ENCODE results near the gene DTL. TPM values are rescaled to one million over a fixed set of nuclear protein-coding genes. Genes with fewer than 3 reads are reported as not detected.

The DTL gene
- total RNA-seq, 1 donor from 2014 or later, result 76.6 TPM

DNA sequence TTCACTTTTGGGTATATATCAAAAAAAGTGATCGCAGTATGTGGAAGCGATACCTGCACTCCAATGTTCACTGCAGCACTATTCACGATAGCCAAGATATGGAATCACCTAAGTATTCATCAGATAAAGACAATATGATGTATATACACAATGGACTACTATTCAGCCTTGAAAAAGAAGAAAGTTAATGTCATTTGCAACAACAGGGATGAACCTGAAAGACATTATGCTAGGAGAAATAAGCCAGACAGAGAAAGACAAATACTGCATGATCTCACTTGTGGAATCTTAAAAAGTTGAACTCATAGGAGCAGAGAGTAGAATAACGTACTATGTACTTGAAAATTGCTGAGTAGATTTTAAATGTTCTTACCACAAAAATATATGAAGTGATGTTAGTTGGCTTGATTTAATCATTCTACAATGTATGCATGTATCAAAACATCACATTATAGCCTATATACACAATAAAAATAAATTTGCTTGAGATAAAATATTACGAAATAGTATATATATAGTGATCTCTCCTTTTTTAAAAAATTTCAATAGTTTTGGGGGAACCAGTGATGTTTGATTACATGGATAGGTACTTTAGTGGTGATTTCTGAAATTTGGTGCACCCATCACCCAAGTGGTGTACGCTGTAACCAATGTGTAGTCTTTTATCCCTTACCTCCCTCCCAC is 56.0 kb downstream of the DTL start:
- Histone ChIP-seq H4K20me1 (ENCODE audit: low read depth) (peaks cover 5% of the 10 kb centered on the region), H3F3A (ENCODE audit: low read depth) (peaks cover 7% of the 10 kb centered on the region), H3K79me2 (ENCODE audit: low read depth) (peaks cover 48% of the 10 kb centered on the region), H3K4me1 (no peaks in the 10 kb centered on the region), H3K4me2 (no peak overlapping the region), H3K4me3 (no peak overlapping the region), H3K27me3 (no peaks in the 10 kb centered on the region), H3K27ac (no peak overlapping the region), H2AFZ (replicated peaks) (no peak overlapping the region), H3K36me3 (peaks cover 24% of the 10 kb centered on the region), H3K9ac (no peak overlapping the region), H3K9me3 (ENCODE audit: low read depth) (no peaks in the 10 kb centered on the region)
- no peak overlapping the region for H3K27ac Mint-ChIP-seq
- H3K27me3 Mint-ChIP-seq (ENCODE audit: insufficient read depth, low read depth), result peaks cover 4% of the 10 kb centered on the region
- no peak for DNase-seq (ENCODE audit: low spot score)
- no peak overlapping the region for H3K4me3 Mint-ChIP-seq
- H3K4me1 Mint-ChIP-seq, result no peaks in the 10 kb centered on the region
- TF ChIP-seq EZH2phosphoT487 (IDR thresholded peaks at IDR 0.05) (no peak), EZH2 (IDR thresholded peaks at IDR 0.05) (no peak)
- TF ChIP-seq, protein P1, sequence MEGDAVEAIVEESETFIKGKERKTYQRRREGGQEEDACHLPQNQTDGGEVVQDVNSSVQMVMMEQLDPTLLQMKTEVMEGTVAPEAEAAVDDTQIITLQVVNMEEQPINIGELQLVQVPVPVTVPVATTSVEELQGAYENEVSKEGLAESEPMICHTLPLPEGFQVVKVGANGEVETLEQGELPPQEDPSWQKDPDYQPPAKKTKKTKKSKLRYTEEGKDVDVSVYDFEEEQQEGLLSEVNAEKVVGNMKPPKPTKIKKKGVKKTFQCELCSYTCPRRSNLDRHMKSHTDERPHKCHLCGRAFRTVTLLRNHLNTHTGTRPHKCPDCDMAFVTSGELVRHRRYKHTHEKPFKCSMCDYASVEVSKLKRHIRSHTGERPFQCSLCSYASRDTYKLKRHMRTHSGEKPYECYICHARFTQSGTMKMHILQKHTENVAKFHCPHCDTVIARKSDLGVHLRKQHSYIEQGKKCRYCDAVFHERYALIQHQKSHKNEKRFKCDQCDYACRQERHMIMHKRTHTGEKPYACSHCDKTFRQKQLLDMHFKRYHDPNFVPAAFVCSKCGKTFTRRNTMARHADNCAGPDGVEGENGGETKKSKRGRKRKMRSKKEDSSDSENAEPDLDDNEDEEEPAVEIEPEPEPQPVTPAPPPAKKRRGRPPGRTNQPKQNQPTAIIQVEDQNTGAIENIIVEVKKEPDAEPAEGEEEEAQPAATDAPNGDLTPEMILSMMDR (IDR thresholded peaks at IDR 0.05), result no peak
- peaks cover 28% of the 10 kb centered on the region for H3K9me3 Mint-ChIP-seq
- peaks cover 75% of the 10 kb centered on the region for H3K36me3 Mint-ChIP-seq

DNA sequence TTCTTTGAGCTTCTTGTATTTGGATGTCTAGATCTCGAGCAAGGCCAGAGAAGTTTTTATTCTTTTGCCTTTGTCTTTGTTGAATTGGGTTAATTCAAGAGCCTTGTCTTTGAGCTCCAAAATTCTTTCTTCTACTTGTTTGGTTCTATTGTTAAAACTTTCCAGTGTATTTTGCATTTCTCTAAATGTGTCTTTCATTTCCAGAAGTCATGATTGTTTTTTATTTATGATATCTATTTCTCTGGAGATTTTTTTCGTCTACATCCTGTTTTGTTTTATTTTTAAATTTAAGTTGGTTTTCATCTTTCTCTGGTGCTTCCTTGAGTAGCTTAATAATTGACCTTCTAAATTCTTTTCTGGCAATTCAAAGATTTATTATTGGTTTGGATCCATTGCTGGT is 61.8 kb downstream of the DTL start:
- Histone ChIP-seq H3K79me2 (ENCODE audit: low read depth) (peaks cover 76% of the 10 kb centered on the region), H3K4me1 (peaks cover 8% of the 10 kb centered on the region), H2AFZ (replicated peaks) (no peak overlapping the region), H3F3A (ENCODE audit: low read depth) (peaks cover 12% of the 10 kb centered on the region), H3K27me3 (no peaks in the 10 kb centered on the region), H3K27ac (no peak overlapping the region), H3K4me2 (no peak overlapping the region), H3K9me3 (ENCODE audit: low read depth) (no peaks in the 10 kb centered on the region), H4K20me1 (ENCODE audit: low read depth) (peaks cover 8% of the 10 kb centered on the region), H3K9ac (no peak overlapping the region), H3K36me3 (peaks cover 8% of the 10 kb centered on the region), H3K4me3 (no peak overlapping the region)
- TF ChIP-seq, protein P1 (IDR thresholded peaks at IDR 0.05), result no peak
- no peak for TF ChIP-seq EZH2 (IDR thresholded peaks at IDR 0.05)
- no peak for TF ChIP-seq EZH2phosphoT487 (IDR thresholded peaks at IDR 0.05)
- H3K4me3 Mint-ChIP-seq, result no peak overlapping the region
- H3K4me1 Mint-ChIP-seq, result no peaks in the 10 kb centered on the region
- peaks cover 82% of the 10 kb centered on the region for H3K36me3 Mint-ChIP-seq
- peaks cover 39% of the 10 kb centered on the region for H3K9me3 Mint-ChIP-seq
- H3K27ac Mint-ChIP-seq, result no peak overlapping the region
- H3K27me3 Mint-ChIP-seq (ENCODE audit: insufficient read depth, low read depth), result no peaks in the 10 kb centered on the region
- no peak for DNase-seq (ENCODE audit: low spot score)

DNA sequence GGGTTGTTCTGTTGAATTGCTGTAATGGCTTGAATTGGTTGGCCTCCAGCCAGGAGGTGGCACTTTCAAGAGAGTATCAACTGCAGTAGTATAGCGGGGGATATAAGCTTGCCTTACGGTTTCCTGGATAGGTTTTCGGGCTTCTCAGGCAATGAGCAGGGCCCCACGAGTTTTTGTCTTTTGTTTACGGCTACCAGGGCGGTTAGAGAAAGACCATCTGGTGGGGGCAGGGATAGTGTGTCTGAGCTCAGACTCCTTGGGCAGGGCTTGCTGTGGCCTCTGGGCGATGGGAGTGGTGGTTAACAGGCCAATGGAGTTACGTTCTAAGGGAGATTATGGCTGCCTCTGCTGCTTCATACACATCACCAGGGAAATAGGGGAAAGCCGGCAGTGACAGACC is 62.8 kb downstream of the DTL start:
- Histone ChIP-seq H3F3A (ENCODE audit: low read depth) (peaks cover 12% of the 10 kb centered on the region), H2AFZ (replicated peaks) (no peak overlapping the region), H3K4me2 (peak overlapping the region; percentile 22), H3K27me3 (no peaks in the 10 kb centered on the region), H3K79me2 (ENCODE audit: low read depth) (peaks cover 69% of the 10 kb centered on the region), H3K27ac (no peak overlapping the region), H3K4me3 (no peak overlapping the region), H3K9me3 (ENCODE audit: low read depth) (no peaks in the 10 kb centered on the region), H4K20me1 (ENCODE audit: low read depth) (peaks cover 8% of the 10 kb centered on the region), H3K36me3 (peaks cover 13% of the 10 kb centered on the region), H3K4me1 (peaks cover 8% of the 10 kb centered on the region), H3K9ac (no peak overlapping the region)
- DNase-seq (ENCODE audit: low spot score), result peak; percentile 7
- Mint-ChIP-seq H3K4me3 (no peak overlapping the region), H3K9me3 (peaks cover 35% of the 10 kb centered on the region), H3K27me3 (ENCODE audit: insufficient read depth, low read depth) (no peaks in the 10 kb centered on the region), H3K36me3 (peaks cover 73% of the 10 kb centered on the region), H3K4me1 (no peaks in the 10 kb centered on the region), H3K27ac (no peak overlapping the region)
- no peak for TF ChIP-seq EZH2phosphoT487 (IDR thresholded peaks at IDR 0.05)

GRCh38 chr1:212098771-212099170 is 63.2 kb downstream of the DTL start:
- no peak overlapping the region for H3K4me3 ChIP-seq
- no peaks in the 10 kb centered on the region for H3K4me1 Mint-ChIP-seq
- no peaks in the 10 kb centered on the region for H3K9me3 ChIP-seq (ENCODE audit: low read depth)
- no peak overlapping the region for H3K4me2 ChIP-seq
- TF ChIP-seq EZH2 (IDR thresholded peaks at IDR 0.05), result no peak
- no peak for TF ChIP-seq EZH2phosphoT487 (IDR thresholded peaks at IDR 0.05)
- TF ChIP-seq, protein P1 (IDR thresholded peaks at IDR 0.05), result no peak
- peaks cover 8% of the 10 kb centered on the region for H3K4me1 ChIP-seq
- no peak overlapping the region for H2AFZ ChIP-seq (replicated peaks)
- H3K4me3 Mint-ChIP-seq, result no peak overlapping the region
- DNase-seq (ENCODE audit: low spot score), result no peak
- no peaks in the 10 kb centered on the region for H3K27me3 Mint-ChIP-seq (ENCODE audit: insufficient read depth, low read depth)
- H3K36me3 Mint-ChIP-seq, result peaks cover 68% of the 10 kb centered on the region
- peaks cover 15% of the 10 kb centered on the region for H3K36me3 ChIP-seq
- H3F3A ChIP-seq (ENCODE audit: low read depth), result peaks cover 12% of the 10 kb centered on the region
- no peak overlapping the region for H3K9ac ChIP-seq
- H3K27ac ChIP-seq, result no peak overlapping the region
- H3K79me2 ChIP-seq (ENCODE audit: low read depth), result peaks cover 64% of the 10 kb centered on the region
- peak overlapping the region; percentile 15 for H3K27ac Mint-ChIP-seq
- H3K27me3 ChIP-seq, result no peaks in the 10 kb centered on the region
- peaks cover 8% of the 10 kb centered on the region for H4K20me1 ChIP-seq (ENCODE audit: low read depth)
- peaks cover 34% of the 10 kb centered on the region for H3K9me3 Mint-ChIP-seq
